OCI-LY7 (cell line): ENCODE results near the gene TM2D1. TPM values are rescaled to one million over a fixed set of nuclear protein-coding genes. Genes with fewer than 3 reads are reported as not detected.

Source experiments
- BruUV-seq: library from RNA; stranded (reverse); fragments of 400-500 nt; replicated peaks from 2 replicates; lab custom pipeline; 2021; lab: Mats Ljungman, UMichigan
- CTCF ChIA-PET: fragments of 300-600 bp; sonication (Branson Sonifier 250); formaldehyde crosslinking; loops from one replicate; lab custom pipeline; 2022; ENCODE audit warnings: antibody characterized with exemption; ENCODE audit not compliant: unreplicated experiment; lab: Charles Lee
- POLR2A ChIA-PET: fragments of 300-600 bp; sonication (Branson Sonifier 250); formaldehyde crosslinking; loops from one replicate; lab custom pipeline; 2022; ENCODE audit warnings: antibody characterized with exemption; lab: Charles Lee
- DNase-seq: peaks from one replicate; pipeline ENCODE4 v3.0.0-alpha.2; 2015; ENCODE audit warnings: low spot score
- H2AFZ ChIP-seq: fragments of 200-600 bp; sonication (generic), shearing (Covaris generic); 2 replicates; pipeline ENCODE4 v1.6.1; 2014; ENCODE audit warnings: mild to moderate bottlenecking, antibody characterized with exemption, low read length, moderate library complexity
- H3K27ac ChIP-seq: fragments of 200-600 bp; sonication (generic); 2 replicates; pipeline ENCODE4 v1.5.1; 2014; ENCODE audit warnings: mixed run types, low read depth, mild to moderate bottlenecking, moderate library complexity, low read length, inconsistent platforms; ENCODE audit not compliant: poor library complexity, severe bottlenecking
- H3K36me3 ChIP-seq: fragments of 200-600 bp; sonication (generic); 2 replicates; pipeline ENCODE4 v1.6.1; 2014; ENCODE audit warnings: mild to moderate bottlenecking, antibody characterized with exemption, low read length, moderate library complexity, mixed read lengths; ENCODE audit not compliant: insufficient read depth
- H3K4me1 ChIP-seq: fragments of 200-600 bp; sonication (generic); 2 replicates; pipeline ENCODE4 v1.5.1; 2014; ENCODE audit warnings: mild to moderate bottlenecking, low read length; ENCODE audit not compliant: insufficient read depth, poor library complexity, severe bottlenecking
- H3K4me2 ChIP-seq: fragments of 200-600 bp; sonication (generic); 2 replicates; pipeline ENCODE4 v1.6.1; 2014; ENCODE audit warnings: mild to moderate bottlenecking, low read length
- H3K4me3 ChIP-seq: fragments of 200-600 bp; sonication (generic); 2 replicates; pipeline ENCODE4 v1.5.1; 2014; ENCODE audit warnings: mild to moderate bottlenecking, low read depth, low read length; ENCODE audit not compliant: poor library complexity, severe bottlenecking
- H3K79me2 ChIP-seq: fragments of 200-600 bp; sonication (generic); 2 replicates; pipeline ENCODE4 v1.6.1; 2016; ENCODE audit warnings: low read depth, mild to moderate bottlenecking, low read length, moderate library complexity, mixed read lengths; ENCODE audit not compliant: insufficient read depth
- H3K9me2 ChIP-seq: fragments of 200-600 bp; sonication (generic); 2 replicates; pipeline ENCODE4 v1.6.1; 2016; ENCODE audit warnings: mild to moderate bottlenecking, low read length, mixed read lengths; ENCODE audit not compliant: insufficient read depth
- H3K9me3 ChIP-seq: fragments of 200-600 bp; sonication (generic); 2 replicates; pipeline ENCODE4 v1.6.1; 2014; ENCODE audit warnings: mild to moderate bottlenecking, mixed run types, low read length, mixed read lengths
- H4K20me1 ChIP-seq: fragments of 200-600 bp; sonication (generic); 2 replicates; pipeline ENCODE4 v1.6.1; 2014; ENCODE audit warnings: mild to moderate bottlenecking, antibody characterized with exemption, low read length, moderate library complexity, mixed read lengths; ENCODE audit not compliant: insufficient read depth
- CTCF ChIP-seq: fragments of 200-600 bp; sonication (generic); conservative IDR thresholded peaks from 2 replicates; pipeline ENCODE4 v1.5.1; 2014; ENCODE audit warnings: mild to moderate bottlenecking, antibody characterized with exemption, low read length, moderate library complexity, mixed read lengths
- EZH2phosphoT487 ChIP-seq: fragments of 200-600 bp; sonication (generic); IDR thresholded peaks from 2 replicates; pipeline ENCODE4 v1.6.1; 2018; ENCODE audit warnings: low read depth, borderline replicate concordance, mild to moderate bottlenecking, mixed run types, antibody characterized with exemption, low read length, moderate library complexity, mixed read lengths
- intact Hi-C: fragments of 100-400 bp; cut with micrococcal nuclease; formaldehyde crosslinking; loops from one replicate; pipeline ENCODE4 v1.10.0; 2022; ENCODE audit not compliant: unreplicated experiment
- total RNA-seq, 2 experiments: library from RNA; depleted of rRNA in 1 of 2; stranded (reverse); fragments of >200 nt in 1 of 2; shearing (Covaris generic) in 1 of 2; gene quantifications; 2 replicates each; pipeline ENCODE4 v1.2.3, GENCODE V29; 2014 to 2022

The TM2D1 gene
- total RNA-seq, 2 experiments from 2014 or later, result 34.9 to 44.9 TPM

- Histone ChIP-seq H3K4me1 (no peaks in the 10 kb centered on the region), H3K9me2 (no peaks in the 10 kb centered on the region), H3K79me2 (no peaks in the 10 kb centered on the region), H4K20me1 (no peaks in the 10 kb centered on the region), H3K9me3 (no peaks in the 10 kb centered on the region), H3K4me3 (no peak overlapping the region), H3K4me2 (no peak overlapping the region), H3K36me3 (no peaks in the 10 kb centered on the region), H2AFZ (no peak overlapping the region), H3K27ac (no peak overlapping the region)
- intact Hi-C loops, result no loop called here
- ChIA-PET POLR2A (no interaction called here), CTCF (no interaction called here)
- DNase-seq, result no peak
- TF ChIP-seq CTCF (no peak), EZH2phosphoT487 (no peak)
- BruUV-seq, result no TSS peak
Observed at GRCh38 chr1:61637470-61637869, 87.5 kb downstream of the TM2D1 start.

GRCh38 chr1:61636814-61637213 lies 88.1 kb downstream of the TM2D1 start:
- no peaks in the 10 kb centered on the region for H4K20me1 ChIP-seq
- TF ChIP-seq CTCF (no peak), EZH2phosphoT487 (no peak)
- H3K36me3 ChIP-seq, result no peaks in the 10 kb centered on the region
- no peak overlapping the region for H3K4me3 ChIP-seq
- no peaks in the 10 kb centered on the region for H3K79me2 ChIP-seq
- CTCF ChIA-PET, result no interaction called here
- H3K4me2 ChIP-seq, result no peak overlapping the region
- no peak overlapping the region for H3K27ac ChIP-seq
- no peak overlapping the region for H2AFZ ChIP-seq
- intact Hi-C loops, result no loop called here
- POLR2A ChIA-PET, result interaction anchor here (0.7 kb wide), 1 partner anchor 27 kb away, joined by 3 read pairs; no protein-coding TSS in a partner anchor
- H3K9me2 ChIP-seq, result no peaks in the 10 kb centered on the region
- no peak for DNase-seq
- BruUV-seq, result no TSS peak
- H3K4me1 ChIP-seq, result no peaks in the 10 kb centered on the region
- H3K9me3 ChIP-seq, result no peaks in the 10 kb centered on the region

- intact Hi-C loops, result no loop called here
- Histone ChIP-seq H3K36me3 (no peaks in the 10 kb centered on the region), H2AFZ (no peak overlapping the region), H3K9me2 (no peaks in the 10 kb centered on the region), H3K4me2 (no peak overlapping the region), H3K79me2 (no peaks in the 10 kb centered on the region), H3K27ac (no peak overlapping the region), H4K20me1 (no peaks in the 10 kb centered on the region), H3K4me3 (no peak overlapping the region), H3K4me1 (no peaks in the 10 kb centered on the region), H3K9me3 (no peaks in the 10 kb centered on the region)
- DNase-seq, result no peak
- TF ChIP-seq EZH2phosphoT487 (no peak), CTCF (no peak)
- no TSS peak for BruUV-seq
- POLR2A ChIA-PET, result interaction anchor here (0.7 kb wide), 1 partner anchor 27 kb away, joined by 3 read pairs; no protein-coding TSS in a partner anchor
- CTCF ChIA-PET, result no interaction called here
Observed at GRCh38 chr1:61636376-61636775, 88.6 kb downstream of the TM2D1 start.
